Heart left ventricle (tissue), 16 donors: ENCODE results near the gene TMEM178B. TPM values are rescaled to one million over a fixed set of nuclear protein-coding genes. Genes with fewer than 3 reads are reported as not detected.

Experiments
- ATAC-seq, 4 donors: fragments of 200-7000 bp; cut with Tn5 transposase; one replicate each; pipeline ENCODE4 v1.9.1; 2020 to 2022; ENCODE audit warnings: moderate library complexity in 4 of 4, mild to moderate bottlenecking in 3 of 4, moderate number of reproducible peaks in 1 of 4
- DNase-seq, 5 donors: peaks; one replicate each; pipeline ENCODE4 v3.0.0-alpha.2; 2020
- H3K27ac ChIP-seq, 12 donors: fragments of 200-600 bp; sonication (generic) in 4 of 12; one replicate each; pipeline versions ENCODE4 v1.5.0 to v1.8.0; 2016 to 2022; ENCODE audit warnings: mild to moderate bottlenecking in 2 of 12
- H3K27me3 ChIP-seq, 9 donors: fragments of 200-600 bp; sonication (generic) in 2 of 9; one replicate each; pipeline versions ENCODE4 v1.5.1 to v1.8.0; 2016 to 2022; ENCODE audit warnings: mild to moderate bottlenecking in 3 of 9
- H3K36me3 ChIP-seq, 9 donors: fragments of 200-600 bp; sonication (generic) in 2 of 9; one replicate each; pipeline versions ENCODE4 v1.5.0 to v1.8.0; 2018 to 2022; ENCODE audit warnings: mild to moderate bottlenecking in 2 of 9
- H3K4me1 ChIP-seq, 12 donors: fragments of 200-600 bp; sonication (generic) in 4 of 12; one replicate each; pipeline versions ENCODE4 v1.5.0 to v1.8.0; 2016 to 2022; ENCODE audit warnings: mild to moderate bottlenecking in 3 of 12
- H3K4me3 ChIP-seq, 12 donors: fragments of 200-600 bp; sonication (generic) in 4 of 12; one replicate each; pipeline versions ENCODE4 v1.5.0 to v1.8.0; 2017 to 2022; ENCODE audit warnings: mild to moderate bottlenecking in 9 of 12, moderate library complexity in 4 of 12
- H3K9me3 ChIP-seq, 12 donors: fragments of 200-600 bp; sonication (generic) in 4 of 12; one replicate each; pipeline versions ENCODE4 v1.5.0 to v1.8.0; 2016 to 2022; ENCODE audit warnings: mild to moderate bottlenecking in 1 of 12
- CTCF ChIP-seq, 12 donors: fragments of 200-600 bp; sonication (generic) in 4 of 12; IDR thresholded peaks; one replicate each; pipeline versions ENCODE4 v1.5.0 to v1.8.0; 2018 to 2022; ENCODE audit warnings: antibody characterized with exemption in 12 of 12, mild to moderate bottlenecking in 5 of 12
- POLR2A ChIP-seq, 2 donors: fragments of 450-650 bp; IDR thresholded peaks; one replicate each; pipeline ENCODE4 v1.6.1; 2017; ENCODE audit warnings: antibody characterized with exemption in 2 of 2, mild to moderate bottlenecking in 2 of 2, moderate library complexity in 2 of 2
- WGBS, 4 donors: extraction: QIAGEN DNeasy Blood & Tissue Kit in 2 of 4; methylation state at CpG; one replicate each; pipeline versions ENCODE4 v1.1.5 to v1.1.7; 2013 to 2018; 5-methylcytosine and 5-hydroxymethylcytosine counted together
- intact Hi-C, 10 donors: fragments of 100-400 bp; cut with DNase I; formaldehyde crosslinking; loops; one replicate each; pipeline versions ENCODE4 v1.11.1 to v1.14.2; 2022
- polyA plus RNA-seq, 2 donors: library from polyadenylated mRNA; stranded (reverse); fragments of 200-250 nt; gene quantifications; one replicate each; pipeline ENCODE4 v1.2.3, GENCODE V29; 2013
- total RNA-seq, 9 donors: library from RNA; depleted of rRNA in 2 of 9; stranded (reverse); fragments of >200 nt in 2 of 9; fragmentation: NEBNext Ultra II Directional in 3 of 9; extraction: Animal tissue kit (Norgen Biotek cat#: 25700) in 3 of 9; gene quantifications; one replicate each; pipeline versions ENCODE4 v1.1.0 to v1.2.4, GENCODE V29; 2016 to 2023
- donor health status: ischemic (EF 13 %, LVEDD 7.1; RV severe dilation, severe dysfunction).
- donor health status: healthy with polysubstance abuse.
- donor health status: DM: no; HTN: yes; CAD: no.
- donor health status: DM: no; HTN: no; CAD: no.
- donor health status: ischemic (EF 25% LVEDD 6.9; RV normal size, moderate dysfunction).
- donor health status: ischemic (EF 25% LVEDD 5.7; RV mildly dilated, moderate dysfunction).
- donor health status: healthy.
- donor health status: DM: yes; HTN: yes; CAD: no.
- donor health status: ischemic (EF 35%, LVEDD 5.7; RV mildly dilated, moderate dysfunction).
- donor health status: nonischemic (EF 11% LVEDD 7.7; RV severe dilation, severe dysfunction).
- donor health status: DM: yes; HTN: yes; CAD: no.
- donor health status: PGD.
- donor health status: ischemic (EF 29% LVEDD 5.4; RV normal size, mild dysfunction).
- donor health status: nonischemic (EF 23%, LVEDD 6.1; RV moderate dilation, normal function).

Gene TMEM178B
- total and polyA plus RNA-seq, 11 donors = 1.2 to 58.5 (median 19.0) TPM

GRCh38 chr7:141257597-141257996, 183.7 kb downstream of the TMEM178B start:
- intact Hi-C loops = loop anchor here in 4 of 10 donors (10.0 kb wide), 3 partner anchors 267 to 387 kb away; no protein-coding TSS in a partner anchor

GRCh38 chr7:141258559-141258958, 184.7 kb downstream of the TMEM178B start:
- ATAC-seq (no peak), DNase-seq (no peak)
- H3K36me3 ChIP-seq = no peaks in the 10 kb centered on the region
- WGBS, 4 donors = 60 to 79% (median 68%) methylated on average over 5 of the region's 5 CpGs
- H3K9me3 ChIP-seq = peaks cover 0 to 30% (median 15%) of the 10 kb centered on the region in 12 donors
- no peaks in the 10 kb centered on the region for H3K27me3 ChIP-seq
- H3K27ac ChIP-seq = no peak overlapping the region
- peaks cover 0 to 7% (median 0%) of the 10 kb centered on the region in 12 donors for H3K4me1 ChIP-seq
- no peak for TF ChIP-seq CTCF (IDR thresholded peaks at IDR 0.05)
- TF ChIP-seq POLR2A (IDR thresholded peaks at IDR 0.05) = no peak
- intact Hi-C loops = loop anchor here in 4 of 10 donors (10.0 kb wide), 3 partner anchors 266 to 386 kb away; no protein-coding TSS in a partner anchor
- H3K4me3 ChIP-seq = no peak overlapping the region

More at GRCh38 chr7:141257597-141257996, 183.7 kb downstream of the TMEM178B start:
- H3K9me3 ChIP-seq = peaks cover 0 to 30% (median 15%) of the 10 kb centered on the region in 12 donors
- WGBS, 4 donors = 71 to 95% (median 85%) methylated on average over 2 of the region's 2 CpGs
- H3K4me1 ChIP-seq = peaks cover 0 to 6% (median 0%) of the 10 kb centered on the region in 12 donors
- DNase-seq (no peak), ATAC-seq (no peak)
- no peak overlapping the region for H3K27ac ChIP-seq
- no peak for TF ChIP-seq POLR2A (IDR thresholded peaks at IDR 0.05)
- TF ChIP-seq CTCF (IDR thresholded peaks at IDR 0.05) = no peak
- H3K27me3 ChIP-seq = no peaks in the 10 kb centered on the region
- no peak overlapping the region for H3K4me3 ChIP-seq
- no peaks in the 10 kb centered on the region for H3K36me3 ChIP-seq

GRCh38 chr7:141262101-141263090, 188.5 kb downstream of the TMEM178B start:
- WGBS, 4 donors = 67 to 75% (median 72%) methylated on average over 5 of the region's 5 CpGs
- no peak overlapping the region for H3K27ac ChIP-seq
- intact Hi-C loops = loop anchor here in 1 of 10 donors (10.0 kb wide), 1 partner anchor 272 kb away; no protein-coding TSS in a partner anchor

More at GRCh38 chr7:141262101-141263090, 188.5 kb downstream of the TMEM178B start:
- peaks cover 0 to 24% (median 14%) of the 10 kb centered on the region in 12 donors for H3K9me3 ChIP-seq
- TF ChIP-seq CTCF (IDR thresholded peaks at IDR 0.05) (peak in 4 of 12 donors; percentile 9 to 28 (median 19)), POLR2A (IDR thresholded peaks at IDR 0.05) (no peak)
- ATAC-seq (peak in 1 of 4 donors; percentile 33), DNase-seq (no peak)
- H3K4me3 ChIP-seq = no peak overlapping the region
- H3K36me3 ChIP-seq = no peaks in the 10 kb centered on the region
- H3K4me1 ChIP-seq = peaks cover 0 to 17% (median 0%) of the 10 kb centered on the region in 12 donors
- no peaks in the 10 kb centered on the region for H3K27me3 ChIP-seq
